Activated CD4-positive, alpha-beta T cell treated with anti-CD3 and anti-CD28 coated beads, Interleukin-2, amount 50 U/mL, for 24 hours (primary cell): ENCODE data around the gene SLC38A3.

Experiments
- DNase-seq, 2 donors: peaks; one replicate each; pipeline ENCODE4 v3.0.0-alpha.2; 2020; ENCODE audit warnings: low read depth in 1 of 2, low spot score in 1 of 2

Gene SLC38A3

GRCh38 chr3:50168791-50169190, 36.3 kb upstream of the SLC38A3 start:
- DNase-seq: no peak

GRCh38 chr3:50169232-50169832, 35.7 kb upstream of the SLC38A3 start:
- no peak for DNase-seq

GRCh38 chr3:50169858-50170257, 35.2 kb upstream of the SLC38A3 start:
- no peak for DNase-seq

- DNase-seq: no peak
Observed at GRCh38 chr3:50170689-50171088, 34.4 kb upstream of the SLC38A3 start.

GRCh38 chr3:50171540-50172301, 33.4 kb upstream of the SLC38A3 start:
- no peak for DNase-seq

- no peak for DNase-seq
Observed at GRCh38 chr3:50172626-50173220, 32.3 kb upstream of the SLC38A3 start.

- DNase-seq: no peak
Observed at GRCh38 chr3:50173685-50174516, 31.2 kb upstream of the SLC38A3 start.

GRCh38 chr3:50174517-50174895, 30.6 kb upstream of the SLC38A3 start:
- no peak for DNase-seq

- DNase-seq: no peak
Observed at GRCh38 chr3:50174947-50175524, 30.0 kb upstream of the SLC38A3 start.

- DNase-seq: no peak
Observed at GRCh38 chr3:50177346-50177745, 27.7 kb upstream of the SLC38A3 start.

- DNase-seq: no peak
Observed at GRCh38 chr3:50179710-50180109, 25.4 kb upstream of the SLC38A3 start.

GRCh38 chr3:50181985-50182384, 23.1 kb upstream of the SLC38A3 start:
- no peak for DNase-seq

- DNase-seq: no peak
Observed at GRCh38 chr3:50182533-50183099, 22.5 kb upstream of the SLC38A3 start.

GRCh38 chr3:50183755-50184154, 21.3 kb upstream of the SLC38A3 start:
- no peak for DNase-seq

- no peak for DNase-seq
Observed at GRCh38 chr3:50184242-50184978, 20.7 kb upstream of the SLC38A3 start.

GRCh38 chr3:50185230-50185629, 19.8 kb upstream of the SLC38A3 start:
- DNase-seq: no peak

GRCh38 chr3:50186096-50186495, 19.0 kb upstream of the SLC38A3 start:
- DNase-seq: no peak

- DNase-seq: no peak
Observed at GRCh38 chr3:50187750-50188149, 17.3 kb upstream of the SLC38A3 start.

GRCh38 chr3:50189274-50189673, 15.8 kb upstream of the SLC38A3 start:
- peak in 1 of 2 donors; percentile 27 for DNase-seq

- DNase-seq: no peak
Observed at GRCh38 chr3:50189989-50190388, 15.1 kb upstream of the SLC38A3 start.
